ENCODE measurements around the gene IGFL1.

DNA sequence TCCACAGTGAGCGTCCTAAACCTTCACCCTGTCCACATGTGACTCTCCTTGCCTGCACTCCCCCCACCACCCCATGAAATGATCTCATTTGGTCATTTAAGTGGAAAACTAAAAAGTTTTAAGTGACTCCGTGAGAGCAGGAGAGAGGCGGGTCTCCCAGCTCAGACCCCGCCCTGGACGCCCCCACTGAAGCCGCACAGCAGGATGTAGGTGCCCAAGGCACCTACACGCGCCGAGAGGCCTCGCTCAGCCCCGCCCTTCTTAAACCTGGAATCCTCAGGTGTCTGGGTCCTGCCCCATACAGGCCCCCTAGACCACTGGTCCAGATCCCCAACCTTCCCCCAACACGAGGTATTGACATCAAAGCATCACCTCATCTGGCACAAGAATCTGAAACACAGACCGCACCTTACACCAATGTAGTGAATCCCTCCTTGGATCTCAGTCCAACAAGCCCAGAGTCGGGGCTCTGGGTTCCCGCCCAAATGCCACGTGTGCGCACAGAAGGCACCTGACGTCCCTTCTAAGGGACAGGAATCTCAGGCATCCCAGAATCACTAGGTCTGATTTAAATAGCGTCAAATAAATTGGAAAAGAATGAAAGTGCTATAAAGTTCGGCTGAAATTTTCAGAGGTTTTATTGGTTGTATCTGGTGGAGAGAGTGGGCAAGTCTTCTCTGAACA, 3.5 kb downstream of the IGFL1 start:
- TF ChIP-seq, protein P1, sequence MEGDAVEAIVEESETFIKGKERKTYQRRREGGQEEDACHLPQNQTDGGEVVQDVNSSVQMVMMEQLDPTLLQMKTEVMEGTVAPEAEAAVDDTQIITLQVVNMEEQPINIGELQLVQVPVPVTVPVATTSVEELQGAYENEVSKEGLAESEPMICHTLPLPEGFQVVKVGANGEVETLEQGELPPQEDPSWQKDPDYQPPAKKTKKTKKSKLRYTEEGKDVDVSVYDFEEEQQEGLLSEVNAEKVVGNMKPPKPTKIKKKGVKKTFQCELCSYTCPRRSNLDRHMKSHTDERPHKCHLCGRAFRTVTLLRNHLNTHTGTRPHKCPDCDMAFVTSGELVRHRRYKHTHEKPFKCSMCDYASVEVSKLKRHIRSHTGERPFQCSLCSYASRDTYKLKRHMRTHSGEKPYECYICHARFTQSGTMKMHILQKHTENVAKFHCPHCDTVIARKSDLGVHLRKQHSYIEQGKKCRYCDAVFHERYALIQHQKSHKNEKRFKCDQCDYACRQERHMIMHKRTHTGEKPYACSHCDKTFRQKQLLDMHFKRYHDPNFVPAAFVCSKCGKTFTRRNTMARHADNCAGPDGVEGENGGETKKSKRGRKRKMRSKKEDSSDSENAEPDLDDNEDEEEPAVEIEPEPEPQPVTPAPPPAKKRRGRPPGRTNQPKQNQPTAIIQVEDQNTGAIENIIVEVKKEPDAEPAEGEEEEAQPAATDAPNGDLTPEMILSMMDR (conservative IDR thresholded peaks at IDR 0.05; ENCODE audit: low read depth in 2 of 2): no peak
- TF ChIP-seq EZH2 (IDR thresholded peaks at IDR 0.05; ENCODE audit: low read depth, unreplicated experiment) (no peak), POLR2AphosphoS5 (IDR thresholded peaks at IDR 0.05; ENCODE audit: low read depth) (no peak)
- TF ChIP-seq, protein P2, sequence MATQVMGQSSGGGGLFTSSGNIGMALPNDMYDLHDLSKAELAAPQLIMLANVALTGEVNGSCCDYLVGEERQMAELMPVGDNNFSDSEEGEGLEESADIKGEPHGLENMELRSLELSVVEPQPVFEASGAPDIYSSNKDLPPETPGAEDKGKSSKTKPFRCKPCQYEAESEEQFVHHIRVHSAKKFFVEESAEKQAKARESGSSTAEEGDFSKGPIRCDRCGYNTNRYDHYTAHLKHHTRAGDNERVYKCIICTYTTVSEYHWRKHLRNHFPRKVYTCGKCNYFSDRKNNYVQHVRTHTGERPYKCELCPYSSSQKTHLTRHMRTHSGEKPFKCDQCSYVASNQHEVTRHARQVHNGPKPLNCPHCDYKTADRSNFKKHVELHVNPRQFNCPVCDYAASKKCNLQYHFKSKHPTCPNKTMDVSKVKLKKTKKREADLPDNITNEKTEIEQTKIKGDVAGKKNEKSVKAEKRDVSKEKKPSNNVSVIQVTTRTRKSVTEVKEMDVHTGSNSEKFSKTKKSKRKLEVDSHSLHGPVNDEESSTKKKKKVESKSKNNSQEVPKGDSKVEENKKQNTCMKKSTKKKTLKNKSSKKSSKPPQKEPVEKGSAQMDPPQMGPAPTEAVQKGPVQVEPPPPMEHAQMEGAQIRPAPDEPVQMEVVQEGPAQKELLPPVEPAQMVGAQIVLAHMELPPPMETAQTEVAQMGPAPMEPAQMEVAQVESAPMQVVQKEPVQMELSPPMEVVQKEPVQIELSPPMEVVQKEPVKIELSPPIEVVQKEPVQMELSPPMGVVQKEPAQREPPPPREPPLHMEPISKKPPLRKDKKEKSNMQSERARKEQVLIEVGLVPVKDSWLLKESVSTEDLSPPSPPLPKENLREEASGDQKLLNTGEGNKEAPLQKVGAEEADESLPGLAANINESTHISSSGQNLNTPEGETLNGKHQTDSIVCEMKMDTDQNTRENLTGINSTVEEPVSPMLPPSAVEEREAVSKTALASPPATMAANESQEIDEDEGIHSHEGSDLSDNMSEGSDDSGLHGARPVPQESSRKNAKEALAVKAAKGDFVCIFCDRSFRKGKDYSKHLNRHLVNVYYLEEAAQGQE (IDR thresholded peaks at IDR 0.05; ENCODE audit: unreplicated experiment): no peak
